Measurements from ENCODE around the gene NRXN2.

Gene NRXN2

GRCh38 chr11:64632237-64632636 lies 90.8 kb downstream of the NRXN2 start:
- no peak overlapping the region for H3K4me3 ChIP-seq (ENCODE audit: low read depth, low read length)

- no peak overlapping the region for H3K4me3 ChIP-seq (ENCODE audit: low read depth, low read length)
Measured at GRCh38 chr11:64631675-64632074, 91.3 kb downstream of the NRXN2 start.

- H3K4me3 ChIP-seq (ENCODE audit: low read depth, low read length): no peak overlapping the region
Measured at GRCh38 chr11:64629796-64630562, 93.0 kb downstream of the NRXN2 start.

- H3K4me3 ChIP-seq (ENCODE audit: low read depth, low read length): no peak overlapping the region
Measured at GRCh38 chr11:64629103-64629502, 93.9 kb downstream of the NRXN2 start.

- no peak overlapping the region for H3K4me3 ChIP-seq (ENCODE audit: low read depth, low read length)
Measured at GRCh38 chr11:64628596-64628995, 94.4 kb downstream of the NRXN2 start.

- no peak overlapping the region for H3K4me3 ChIP-seq (ENCODE audit: low read depth, low read length)
Measured at GRCh38 chr11:64627371-64627770, 95.6 kb downstream of the NRXN2 start.

GRCh38 chr11:64626637-64627036 lies 96.4 kb downstream of the NRXN2 start:
- no peak overlapping the region for H3K4me3 ChIP-seq (ENCODE audit: low read depth, low read length)

GRCh38 chr11:64624883-64625481 lies 98.0 kb downstream of the NRXN2 start:
- H3K4me3 ChIP-seq (ENCODE audit: low read depth, low read length): no peak overlapping the region

GRCh38 chr11:64622681-64623080 lies 100.3 kb downstream of the NRXN2 start:
- H3K4me3 ChIP-seq (ENCODE audit: low read depth, low read length): no peak overlapping the region

- no peak overlapping the region for H3K4me3 ChIP-seq (ENCODE audit: low read depth, low read length)
Measured at GRCh38 chr11:64621283-64622019, 101.5 kb downstream of the NRXN2 start.

GRCh38 chr11:64620381-64620971 lies 102.5 kb downstream of the NRXN2 start:
- no peak overlapping the region for H3K4me3 ChIP-seq (ENCODE audit: low read depth, low read length)

- H3K4me3 ChIP-seq (ENCODE audit: low read depth, low read length): no peak overlapping the region
Measured at GRCh38 chr11:64619811-64620380, 103.1 kb downstream of the NRXN2 start.

- H3K4me3 ChIP-seq (ENCODE audit: low read depth, low read length): no peak overlapping the region
Measured at GRCh38 chr11:64619196-64619595, 103.8 kb downstream of the NRXN2 start.

- H3K4me3 ChIP-seq (ENCODE audit: low read depth, low read length): no peak overlapping the region
Measured at GRCh38 chr11:64616817-64617216, 106.2 kb downstream of the NRXN2 start.

GRCh38 chr11:64614917-64615316 lies 108.1 kb downstream of the NRXN2 start:
- no peak overlapping the region for H3K4me3 ChIP-seq (ENCODE audit: low read depth, low read length)

GRCh38 chr11:64613648-64614047 lies 109.3 kb downstream of the NRXN2 start:
- no peak overlapping the region for H3K4me3 ChIP-seq (ENCODE audit: low read depth, low read length)

- no peak overlapping the region for H3K4me3 ChIP-seq (ENCODE audit: low read depth, low read length)
Measured at GRCh38 chr11:64611869-64612646, 110.9 kb downstream of the NRXN2 start.

- H3K4me3 ChIP-seq (ENCODE audit: low read depth, low read length): no peak overlapping the region
Measured at GRCh38 chr11:64611176-64611575, 111.8 kb downstream of the NRXN2 start.

GRCh38 chr11:64610596-64610995 lies 112.4 kb downstream of the NRXN2 start:
- H3K4me3 ChIP-seq (ENCODE audit: low read depth, low read length): no peak overlapping the region

- no peak overlapping the region for H3K4me3 ChIP-seq (ENCODE audit: low read depth, low read length)
Measured at GRCh38 chr11:64609436-64610047, 113.5 kb downstream of the NRXN2 start.

All from iPS-11a (cell line).